Upper lobe of left lung (tissue), 6 donors: ENCODE data around the gene CLN5. TPM values are rescaled to one million over a fixed set of nuclear protein-coding genes. Genes with fewer than 3 reads are reported as not detected.

Experiments used
- ATAC-seq, 2 donors: fragments of 200-7000 bp; cut with Tn5 transposase; one replicate each; pipeline ENCODE4 v1.9.1; 2022; ENCODE audit warnings: mild to moderate bottlenecking in 2 of 2, moderate library complexity in 2 of 2; ENCODE audit not compliant: low FRiP score in 2 of 2
- DNase-seq, 2 donors: peaks; one replicate each; pipeline ENCODE4 v3.0.0-alpha.2; 2019 to 2020
- H3K27ac ChIP-seq, 4 donors: fragments of 200-600 bp; sonication (generic); one replicate each; pipeline ENCODE4 v1.5.1; 2016 to 2019
- H3K27me3 ChIP-seq, 4 donors: fragments of 200-600 bp; sonication (generic); one replicate each; pipeline ENCODE4 v1.5.1; 2017 to 2019
- H3K36me3 ChIP-seq, 4 donors: fragments of 200-600 bp; sonication (generic); one replicate each; pipeline ENCODE4 v1.5.1; 2016 to 2019
- H3K4me1 ChIP-seq, 4 donors: fragments of 200-600 bp; sonication (generic); one replicate each; pipeline ENCODE4 v1.5.1; 2018 to 2019
- H3K4me3 ChIP-seq, 4 donors: fragments of 200-600 bp; sonication (generic); one replicate each; pipeline ENCODE4 v1.5.1; 2017 to 2019; ENCODE audit warnings: mild to moderate bottlenecking in 2 of 4, moderate library complexity in 1 of 4
- H3K9me3 ChIP-seq, 4 donors: fragments of 200-600 bp; sonication (generic); one replicate each; pipeline ENCODE4 v1.5.1; 2018 to 2019
- EP300 ChIP-seq, 4 donors: sonication (generic); formaldehyde crosslinking; IDR thresholded peaks; one replicate each; pipeline ENCODE4 v1.5.1; 2017; ENCODE audit warnings: antibody characterized with exemption in 4 of 4, control low read depth in 2 of 4
- POLR2A ChIP-seq, 4 donors: fragments of 450-650 bp; IDR thresholded peaks; one replicate each; pipeline ENCODE4 v1.5.1; 2016 to 2017; ENCODE audit warnings: antibody characterized with exemption in 4 of 4, mild to moderate bottlenecking in 2 of 4
- POLR2AphosphoS5 ChIP-seq, 2 donors: sonication (generic); formaldehyde crosslinking; IDR thresholded peaks; one replicate each; pipeline ENCODE4 v1.5.1; 2017; ENCODE audit warnings: antibody characterized with exemption in 2 of 2
- WGBS, 2 donors: methylation state at CpG; one replicate each; pipeline ENCODE4 v1.1.5; 2017 to 2018; 5-methylcytosine and 5-hydroxymethylcytosine counted together
- total RNA-seq, 6 donors: library from RNA; depleted of rRNA in 4 of 6; stranded (reverse); fragments of >200 nt in 4 of 6; gene quantifications; one replicate each; pipeline versions ENCODE4 v1.1.0 to v1.2.1, GENCODE V29; 2016 to 2021
- TF ChIP-seq, protein P1 (sequence below), 6 experiments: fragments of 450-650 bp in 4 of 6; fragments of 200-600 bp in 2 of 6; sonication (generic) in 2 of 6; IDR thresholded peaks; one replicate each; pipeline ENCODE4 v1.5.1; 2016 to 2019; ENCODE audit warnings: antibody characterized with exemption in 6 of 6
- donor health status: DM: no; HTN: no; CAD: no; lungs with moderate emphysema.
- donor health status: DM: no; HTN: yes; CAD: no; lungs with severe emphysema.

The CLN5 gene
- total RNA-seq, 6 donors from 2014 or later: 13.0 to 39.5 (median 25.8) TPM

DNA sequence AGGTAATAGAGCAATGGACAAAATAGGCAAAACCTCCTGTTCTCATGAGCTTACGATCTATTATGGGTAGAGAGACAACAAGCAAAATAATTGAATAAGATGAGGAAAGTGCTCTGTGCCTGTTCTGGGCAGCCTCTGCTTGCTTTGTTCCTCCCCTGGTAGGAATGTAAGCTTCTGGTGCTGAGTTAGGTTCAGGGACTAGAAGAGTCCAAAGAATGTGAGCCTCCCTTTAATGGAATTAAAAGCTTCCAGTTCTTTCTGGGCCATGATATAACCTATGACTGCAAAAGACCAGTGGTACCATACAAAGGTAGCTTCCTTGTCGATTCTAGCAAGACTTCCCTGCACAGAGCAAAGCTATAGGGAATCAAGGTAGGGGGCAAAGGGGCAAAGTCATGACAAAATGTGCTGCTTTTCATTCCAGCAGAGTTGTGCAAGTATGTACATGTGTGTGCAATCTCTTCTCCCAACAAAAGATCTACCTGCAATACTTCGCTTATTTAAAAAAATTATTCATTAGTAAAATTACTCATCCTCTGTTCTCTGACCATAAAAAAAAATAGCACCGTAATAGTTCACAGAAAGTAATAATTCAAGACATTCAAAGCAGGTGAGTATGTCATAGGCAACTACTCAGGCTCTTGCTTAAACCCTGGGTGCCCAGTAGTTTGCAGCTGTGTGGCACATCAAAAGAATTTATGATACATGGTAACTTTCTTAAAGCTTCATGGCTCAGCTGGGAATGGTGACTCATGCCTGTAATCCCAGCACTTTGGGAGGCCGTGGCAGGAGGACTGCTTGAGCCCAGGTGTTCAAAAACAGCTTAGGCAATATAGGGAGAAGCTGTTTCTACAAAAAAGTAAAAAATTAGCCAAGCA is 22.2 kb upstream of the CLN5 start:
- H3K36me3 ChIP-seq: no peaks in the 10 kb centered on the region
- H3K27ac ChIP-seq: no peak overlapping the region
- DNase-seq: no peak
- TF ChIP-seq POLR2A (IDR thresholded peaks at IDR 0.05) (no peak), POLR2AphosphoS5 (IDR thresholded peaks at IDR 0.05) (no peak), EP300 (IDR thresholded peaks at IDR 0.05) (no peak)
- TF ChIP-seq, protein P1, sequence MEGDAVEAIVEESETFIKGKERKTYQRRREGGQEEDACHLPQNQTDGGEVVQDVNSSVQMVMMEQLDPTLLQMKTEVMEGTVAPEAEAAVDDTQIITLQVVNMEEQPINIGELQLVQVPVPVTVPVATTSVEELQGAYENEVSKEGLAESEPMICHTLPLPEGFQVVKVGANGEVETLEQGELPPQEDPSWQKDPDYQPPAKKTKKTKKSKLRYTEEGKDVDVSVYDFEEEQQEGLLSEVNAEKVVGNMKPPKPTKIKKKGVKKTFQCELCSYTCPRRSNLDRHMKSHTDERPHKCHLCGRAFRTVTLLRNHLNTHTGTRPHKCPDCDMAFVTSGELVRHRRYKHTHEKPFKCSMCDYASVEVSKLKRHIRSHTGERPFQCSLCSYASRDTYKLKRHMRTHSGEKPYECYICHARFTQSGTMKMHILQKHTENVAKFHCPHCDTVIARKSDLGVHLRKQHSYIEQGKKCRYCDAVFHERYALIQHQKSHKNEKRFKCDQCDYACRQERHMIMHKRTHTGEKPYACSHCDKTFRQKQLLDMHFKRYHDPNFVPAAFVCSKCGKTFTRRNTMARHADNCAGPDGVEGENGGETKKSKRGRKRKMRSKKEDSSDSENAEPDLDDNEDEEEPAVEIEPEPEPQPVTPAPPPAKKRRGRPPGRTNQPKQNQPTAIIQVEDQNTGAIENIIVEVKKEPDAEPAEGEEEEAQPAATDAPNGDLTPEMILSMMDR (IDR thresholded peaks at IDR 0.05): no peak
- H3K9me3 ChIP-seq: no peaks in the 10 kb centered on the region
- H3K27me3 ChIP-seq: no peaks in the 10 kb centered on the region
- no peak overlapping the region for H3K4me3 ChIP-seq
- no peaks in the 10 kb centered on the region for H3K4me1 ChIP-seq
- no peak for ATAC-seq
- WGBS, 2 donors: 86 to 89% methylated on average over 5 of the region's 5 CpGs

DNA sequence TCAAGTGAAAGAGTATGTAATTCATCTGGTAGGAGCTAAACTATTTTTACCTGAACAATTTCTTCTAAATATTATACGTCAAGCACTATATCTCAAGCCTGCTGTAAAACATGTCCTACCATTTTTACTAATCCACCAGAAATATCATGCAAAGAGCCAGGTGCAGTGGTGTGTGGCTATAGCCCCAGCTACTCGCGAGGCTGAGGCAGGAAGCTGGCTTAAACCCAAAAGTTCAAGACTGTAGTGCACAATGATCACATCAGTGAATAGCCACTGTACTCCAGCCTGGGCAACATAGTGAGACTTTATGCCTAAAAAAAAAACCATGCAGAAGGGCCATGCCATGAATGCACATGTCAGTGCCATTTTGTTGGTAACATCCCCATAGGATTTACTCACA is 20.7 kb upstream of the CLN5 start:
- H3K36me3 ChIP-seq: no peaks in the 10 kb centered on the region
- H3K27ac ChIP-seq: no peak overlapping the region
- ATAC-seq: no peak
- no peaks in the 10 kb centered on the region for H3K4me1 ChIP-seq
- 54 to 67% methylated on average over 3 of the region's 3 CpGs for WGBS, 2 donors
- TF ChIP-seq POLR2AphosphoS5 (IDR thresholded peaks at IDR 0.05) (no peak), POLR2A (IDR thresholded peaks at IDR 0.05) (no peak), EP300 (IDR thresholded peaks at IDR 0.05) (no peak)
- no peaks in the 10 kb centered on the region for H3K9me3 ChIP-seq
- no peaks in the 10 kb centered on the region for H3K27me3 ChIP-seq
- no peak overlapping the region for H3K4me3 ChIP-seq
- no peak for DNase-seq

DNA sequence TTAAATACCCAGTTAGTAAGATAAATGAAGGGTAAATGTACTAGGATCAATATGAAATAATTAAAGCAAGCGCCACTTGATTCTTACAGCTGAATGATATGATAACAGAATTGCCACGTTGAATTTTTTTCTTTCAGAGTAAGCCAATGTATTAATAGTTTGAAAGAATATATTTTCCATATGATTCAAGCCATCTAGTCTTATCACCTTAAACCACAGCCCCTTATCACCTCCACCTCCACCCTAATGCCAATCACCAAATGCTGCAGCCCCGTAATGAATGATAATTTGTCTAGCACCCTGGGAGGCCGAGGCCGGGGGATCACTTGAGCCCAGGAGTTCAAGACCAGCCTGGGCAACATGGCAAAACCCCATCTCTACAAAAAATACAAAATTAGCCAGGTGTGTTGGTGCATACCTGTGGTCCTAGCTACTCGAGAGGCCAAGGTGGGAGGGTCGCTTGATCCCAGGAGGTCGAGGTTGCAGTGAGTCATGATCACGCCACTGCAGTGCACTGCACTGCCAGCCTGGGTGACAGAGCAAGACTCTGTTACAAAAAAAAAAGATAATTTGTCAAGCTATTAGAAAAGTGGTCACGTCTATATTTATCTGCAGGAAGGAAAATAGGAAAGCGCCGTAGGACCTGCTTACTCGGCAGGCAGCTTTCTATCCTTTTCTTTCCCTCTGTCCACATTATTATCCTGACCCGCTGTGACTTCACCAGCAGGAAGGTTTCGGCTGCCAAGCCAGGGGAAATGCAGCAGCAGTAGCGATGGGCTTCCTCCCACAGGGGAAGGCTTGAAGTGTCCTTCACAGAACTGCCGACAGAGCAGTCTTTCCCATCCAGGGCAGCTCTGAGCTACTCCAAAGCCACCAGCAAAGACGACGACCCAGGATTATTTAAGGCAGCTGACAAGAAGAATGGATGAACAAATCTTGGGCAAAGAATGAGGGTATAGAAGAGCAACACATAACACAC is 19.7 kb upstream of the CLN5 start:
- no peaks in the 10 kb centered on the region for H3K9me3 ChIP-seq
- H3K4me1 ChIP-seq: no peaks in the 10 kb centered on the region
- 39 to 45% methylated on average over 18 to 19 of the region's 19 CpGs for WGBS, 2 donors
- no peak overlapping the region for H3K27ac ChIP-seq
- TF ChIP-seq POLR2AphosphoS5 (IDR thresholded peaks at IDR 0.05): no peak
- no peak for TF ChIP-seq POLR2A (IDR thresholded peaks at IDR 0.05)
- TF ChIP-seq EP300 (IDR thresholded peaks at IDR 0.05): no peak
- TF ChIP-seq, protein P1 (IDR thresholded peaks at IDR 0.05): no peak
- H3K27me3 ChIP-seq: no peaks in the 10 kb centered on the region
- no peak overlapping the region for H3K4me3 ChIP-seq
- no peaks in the 10 kb centered on the region for H3K36me3 ChIP-seq
- no peak for DNase-seq
- ATAC-seq: no peak

DNA sequence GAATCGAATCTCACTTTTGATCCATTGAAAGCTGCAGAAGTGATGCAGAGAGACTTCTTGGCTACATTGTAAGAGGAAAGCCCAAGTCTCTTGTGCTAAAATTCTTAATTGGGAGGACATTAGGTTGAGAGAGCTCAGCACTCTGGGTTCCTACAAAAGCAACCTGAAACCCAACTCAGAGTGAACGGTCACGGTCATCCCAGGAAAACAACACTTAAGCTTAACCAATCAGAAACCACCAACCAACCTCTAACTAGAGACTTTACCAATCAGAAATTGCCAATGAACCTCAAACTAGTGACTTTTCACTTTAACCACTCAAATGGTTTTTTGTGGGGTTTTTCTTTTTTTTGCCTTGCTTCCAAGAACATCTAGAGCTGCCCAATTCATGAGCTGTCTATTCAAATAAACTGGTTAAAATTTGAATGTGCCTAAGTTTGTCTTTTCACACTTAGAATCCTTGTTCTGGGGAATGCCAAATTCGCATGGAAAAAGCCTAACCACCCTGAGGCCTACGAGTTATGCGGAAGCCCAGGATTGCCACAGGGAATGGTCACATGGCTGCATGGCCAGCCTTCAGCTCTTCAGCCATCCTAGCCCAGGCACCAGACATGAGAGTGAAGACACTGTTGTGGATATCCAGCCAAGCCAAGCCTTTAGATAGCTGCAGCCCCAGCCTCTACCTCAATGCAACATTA is 17.8 kb upstream of the CLN5 start:
- no peak overlapping the region for H3K27ac ChIP-seq
- H3K4me1 ChIP-seq: no peaks in the 10 kb centered on the region
- DNase-seq: no peak
- H3K27me3 ChIP-seq: no peaks in the 10 kb centered on the region
- H3K4me3 ChIP-seq: no peak overlapping the region
- TF ChIP-seq, protein P1 (IDR thresholded peaks at IDR 0.05): no peak
- TF ChIP-seq EP300 (IDR thresholded peaks at IDR 0.05) (no peak), POLR2AphosphoS5 (IDR thresholded peaks at IDR 0.05) (no peak), POLR2A (IDR thresholded peaks at IDR 0.05) (no peak)
- no peaks in the 10 kb centered on the region for H3K9me3 ChIP-seq
- no peak for ATAC-seq
- 88 to 96% methylated on average over 6 of the region's 6 CpGs for WGBS, 2 donors
- no peaks in the 10 kb centered on the region for H3K36me3 ChIP-seq
